Measurements from ENCODE around the gene NUP107.

NUP107 gene

DNA sequence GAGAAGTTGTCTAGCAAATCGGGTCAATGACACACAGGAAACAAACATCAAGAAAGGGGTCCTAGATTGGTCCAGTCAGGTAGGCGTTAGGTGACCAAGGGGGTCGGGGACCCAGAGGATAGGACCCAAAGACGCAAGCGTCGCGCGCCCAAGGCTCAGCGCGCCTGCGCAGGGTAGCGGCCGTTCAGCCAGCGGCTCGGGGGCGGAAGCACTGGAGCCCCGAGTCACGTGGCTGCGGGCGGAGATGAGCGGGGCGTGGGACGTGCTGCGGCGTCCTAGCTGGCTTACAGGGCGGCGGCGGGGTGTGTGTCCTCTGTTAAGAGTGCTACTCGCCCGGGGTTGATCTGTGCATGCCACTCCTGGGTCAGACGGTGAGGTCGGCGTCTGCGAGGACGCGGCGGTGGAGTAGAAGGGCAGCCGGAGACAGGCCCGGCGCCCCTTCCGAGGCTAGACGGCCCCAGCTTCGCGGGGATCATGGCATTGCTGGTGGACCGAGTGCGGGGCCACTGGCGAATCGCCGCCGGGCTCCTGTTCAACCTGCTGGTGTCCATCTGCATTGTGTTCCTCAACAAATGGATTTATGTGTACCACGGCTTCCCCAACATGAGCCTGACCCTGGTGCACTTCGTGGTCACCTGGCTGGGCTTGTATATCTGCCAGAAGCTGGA, 59.3 kb downstream of the NUP107 start, which contains the start of gene SLC35E3:
Gene SLC35E3, plus strand, starts transcription at position 273 of the 668 bp plus-strand sequence. Its CDS starts 202 bp downstream, at position 475.
- Histone ChIP-seq H3K27ac (ENCODE audit: low read length) (peak within 1 kb of the TSS; percentile 31; the same call in 1 of the 2 replicates), H3K9me2 (replicated peaks; ENCODE audit: insufficient read depth, low read length) (no peaks in the 10 kb centered on the region), H4K20me1 (ENCODE audit: insufficient read depth, low read length) (no peaks in the 10 kb centered on the region), H3K9me3 (replicated peaks; ENCODE audit: insufficient read depth, low read length) (no peaks in the 10 kb centered on the region), H3K79me2 (ENCODE audit: low read length) (peaks cover 22% of the 10 kb centered on the region), H3K4me1 (ENCODE audit: low read length) (peaks cover 8% of the 10 kb centered on the region; the same call in 1 of the 2 replicates), H3K4me2 (ENCODE audit: low read depth, low read length) (peak within 1 kb of the TSS; percentile 81), H3K27me3 (replicated peaks; ENCODE audit: insufficient read depth, low read length) (no peaks in the 10 kb centered on the region), H2AFZ (ENCODE audit: low read length) (peak within 1 kb of the TSS; percentile 92), H3F3A (ENCODE audit: insufficient read depth, low read length) (no peaks in the 10 kb centered on the region), H3K36me3 (replicated peaks; ENCODE audit: insufficient read depth, low read length) (no peaks in the 10 kb centered on the region; the same call in 1 of the 2 replicates), H3K9ac (ENCODE audit: low read length) (peak within 1 kb of the TSS; percentile 71), H3K4me3 (ENCODE audit: low read length) (peak within 1 kb of the TSS; percentile 77)
- peak; percentile 97 for DNase-seq
- no peak for TF ChIP-seq EZH2phosphoT487 (IDR thresholded peaks at IDR 0.05; ENCODE audit: low read length)
- TF ChIP-seq EZH2 (optimal IDR thresholded peaks at IDR 0.05; ENCODE audit: low read depth, low read length): no peak
- TF ChIP-seq CTCF (IDR thresholded peaks at IDR 0.05; ENCODE audit: low read length): no peak

- H3K4me3 ChIP-seq (ENCODE audit: low read length): peak overlapping the region; percentile 77
- peak overlapping the region; percentile 81 for H3K4me2 ChIP-seq (ENCODE audit: low read depth, low read length)
- H3K9me3 ChIP-seq (replicated peaks; ENCODE audit: insufficient read depth, low read length): no peaks in the 10 kb centered on the region
- peak overlapping the region; percentile 31; the same call in 1 of the 2 replicates for H3K27ac ChIP-seq (ENCODE audit: low read length)
- peak overlapping the region; percentile 92 for H2AFZ ChIP-seq (ENCODE audit: low read length)
- H3K9me2 ChIP-seq (replicated peaks; ENCODE audit: insufficient read depth, low read length): no peaks in the 10 kb centered on the region
- H3K4me1 ChIP-seq (ENCODE audit: low read length): peaks cover 8% of the 10 kb centered on the region; the same call in 1 of the 2 replicates
- peak; percentile 31 for DNase-seq
- peak overlapping the region; percentile 66 for H3K9ac ChIP-seq (ENCODE audit: low read length)
- no peaks in the 10 kb centered on the region for H3K27me3 ChIP-seq (replicated peaks; ENCODE audit: insufficient read depth, low read length)
- no peaks in the 10 kb centered on the region for H4K20me1 ChIP-seq (ENCODE audit: insufficient read depth, low read length)
- H3K36me3 ChIP-seq (replicated peaks; ENCODE audit: insufficient read depth, low read length): no peaks in the 10 kb centered on the region; the same call in 1 of the 2 replicates
- TF ChIP-seq EZH2phosphoT487 (IDR thresholded peaks at IDR 0.05; ENCODE audit: low read length): no peak
- no peak for TF ChIP-seq EZH2 (optimal IDR thresholded peaks at IDR 0.05; ENCODE audit: low read depth, low read length)
- no peak for TF ChIP-seq CTCF (IDR thresholded peaks at IDR 0.05; ENCODE audit: low read length)
- peaks cover 22% of the 10 kb centered on the region for H3K79me2 ChIP-seq (ENCODE audit: low read length)
- no peaks in the 10 kb centered on the region for H3F3A ChIP-seq (ENCODE audit: insufficient read depth, low read length)
Measured at GRCh38 chr12:68746572-68747180, 59.9 kb downstream of the NUP107 start.

GRCh38 chr12:68749443-68749842, 62.7 kb downstream of the NUP107 start:
- Histone ChIP-seq H3K9me2 (replicated peaks; ENCODE audit: insufficient read depth, low read length) (no peaks in the 10 kb centered on the region), H3K4me1 (ENCODE audit: low read length) (peaks cover 8% of the 10 kb centered on the region; the same call in 1 of the 2 replicates), H3K4me3 (ENCODE audit: low read length) (no peak overlapping the region), H2AFZ (ENCODE audit: low read length) (no peak overlapping the region), H3K36me3 (replicated peaks; ENCODE audit: insufficient read depth, low read length) (no peaks in the 10 kb centered on the region), H3K27me3 (replicated peaks; ENCODE audit: insufficient read depth, low read length) (no peaks in the 10 kb centered on the region), H3K27ac (ENCODE audit: low read length) (no peak overlapping the region), H3K4me2 (ENCODE audit: low read depth, low read length) (no peak overlapping the region), H3K79me2 (ENCODE audit: low read length) (peaks cover 22% of the 10 kb centered on the region), H4K20me1 (ENCODE audit: insufficient read depth, low read length) (no peaks in the 10 kb centered on the region), H3K9ac (ENCODE audit: low read length) (no peak overlapping the region), H3F3A (ENCODE audit: insufficient read depth, low read length) (no peaks in the 10 kb centered on the region), H3K9me3 (replicated peaks; ENCODE audit: insufficient read depth, low read length) (no peaks in the 10 kb centered on the region)
- TF ChIP-seq EZH2 (optimal IDR thresholded peaks at IDR 0.05; ENCODE audit: low read depth, low read length) (no peak), CTCF (IDR thresholded peaks at IDR 0.05; ENCODE audit: low read length) (no peak), EZH2phosphoT487 (IDR thresholded peaks at IDR 0.05; ENCODE audit: low read length) (no peak)
- DNase-seq: no peak

All from MM.1S (cell line).